GDM1 (cell line): ENCODE results near the gene RPL19.
"Not testable (repeated sequence)": the region's sequence is repeated elsewhere in the genome, so short reads cannot be mapped to it uniquely, and the experiment has no call there.

Experiments
- DNase-seq: peaks from one replicate; lab custom pipeline; 2025; lab: John Stamatoyannopoulos, UW

RPL19 gene

GRCh38 chr17:39200070-39200879, at the start of gene RPL19:
RPL19 (plus strand) TSS chr17:39200283; CDS start chr17:39200345, 62 bp downstream.
- peak; percentile 59 for DNase-seq

- DNase-seq, result no peak
These were observed 49.3 kb upstream of the RPL19 start for GRCh38 chr17:39150795-39151149.

DNA sequence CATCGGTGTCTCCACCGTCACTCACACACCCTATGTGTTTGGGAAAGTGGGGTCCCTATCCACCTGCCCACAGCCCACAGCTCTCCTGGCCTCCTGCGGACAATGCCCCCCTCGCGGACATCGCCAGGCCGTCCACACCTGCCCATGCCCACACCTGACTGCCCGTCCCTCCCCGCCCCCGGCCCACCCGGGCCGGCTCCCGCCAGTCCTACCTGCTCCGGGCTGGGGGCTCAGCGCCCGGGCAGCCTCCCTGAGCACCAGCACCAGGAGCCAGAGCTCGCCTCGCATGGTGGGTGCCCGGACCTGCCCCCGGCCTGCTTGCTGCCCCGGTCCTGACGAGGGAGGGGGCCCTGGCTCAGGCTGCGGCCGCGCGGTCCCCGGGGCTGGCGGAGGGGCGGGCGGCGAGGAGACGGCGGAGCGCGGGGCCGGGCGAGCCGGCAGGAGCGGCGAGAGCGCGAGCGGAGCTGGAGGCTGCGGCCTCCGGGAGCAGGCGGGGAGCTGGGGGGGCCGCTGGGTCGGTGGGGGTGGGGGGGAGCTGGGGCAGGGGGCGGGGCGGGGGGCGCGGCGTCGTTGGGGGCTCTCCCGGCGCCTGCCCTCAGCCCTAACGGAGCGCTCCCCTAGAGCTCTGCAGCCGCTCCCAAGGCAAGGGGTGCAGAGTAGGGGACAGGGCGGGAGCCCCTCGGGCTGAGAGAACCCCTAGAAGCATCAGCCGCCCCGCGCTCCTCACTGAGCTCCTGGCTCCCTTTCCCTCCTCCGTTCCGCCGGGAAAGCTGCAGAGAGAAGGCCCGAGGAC, 48.7 kb upstream of the RPL19 start, which contains the start of gene PLXDC1:
TSS of gene PLXDC1 (minus strand) at position 488 of the 793 bp plus-strand sequence. CDS start at position 288, 200 bp downstream.
- no peak for DNase-seq

DNA sequence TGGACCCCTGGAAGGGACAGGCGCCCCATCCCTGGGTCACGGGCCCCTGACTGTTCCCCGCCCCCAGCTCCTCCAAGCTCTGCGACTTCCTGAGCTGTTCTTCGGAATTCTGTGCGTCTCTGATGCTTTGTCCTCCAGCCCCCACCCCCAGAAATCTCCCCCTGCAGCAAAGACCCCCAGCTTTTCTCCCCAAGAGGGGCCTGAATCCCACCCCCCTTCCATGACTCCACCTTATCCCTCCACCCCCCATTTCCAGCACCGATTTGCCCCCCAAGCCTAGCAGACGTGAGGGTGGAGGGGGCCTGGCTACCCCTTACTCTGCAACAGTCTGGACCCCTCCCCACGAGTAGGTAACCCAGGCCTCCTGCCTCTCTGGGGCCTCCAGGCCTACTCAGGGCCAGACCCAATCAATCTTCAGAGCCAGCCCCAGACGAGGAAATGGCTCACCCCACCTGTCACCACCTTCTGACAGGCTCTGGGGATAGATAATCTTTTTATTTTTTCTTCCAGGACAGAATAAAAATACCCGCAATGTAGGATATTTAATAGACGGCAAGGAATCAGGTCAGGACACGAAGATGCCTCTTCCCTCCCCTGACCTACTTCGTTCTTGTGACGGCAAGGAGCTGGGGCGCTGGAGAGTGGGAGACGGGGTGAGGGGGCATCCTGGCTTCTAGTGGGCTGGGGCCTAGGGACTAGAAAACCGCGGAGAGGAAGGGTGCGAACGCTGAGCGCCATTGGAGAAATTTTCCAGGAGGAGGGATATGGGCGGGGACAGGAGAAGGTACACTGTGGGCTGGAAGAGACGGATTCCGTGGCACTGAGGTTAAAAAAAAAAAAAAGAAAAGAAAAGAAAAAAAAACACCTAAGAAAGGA, 47.9 kb upstream of the RPL19 start:
- DNase-seq, result no peak

GRCh38 chr17:39153599-39154051, 46.5 kb upstream of the RPL19 start:
- peak; percentile 63 for DNase-seq

GRCh38 chr17:39155654-39156053, 44.4 kb upstream of the RPL19 start:
- no peak for DNase-seq

GRCh38 chr17:39156491-39156890, 43.6 kb upstream of the RPL19 start:
- no peak for DNase-seq

- DNase-seq, result no peak
These were observed 41.5 kb upstream of the RPL19 start for GRCh38 chr17:39158623-39159022.

DNA sequence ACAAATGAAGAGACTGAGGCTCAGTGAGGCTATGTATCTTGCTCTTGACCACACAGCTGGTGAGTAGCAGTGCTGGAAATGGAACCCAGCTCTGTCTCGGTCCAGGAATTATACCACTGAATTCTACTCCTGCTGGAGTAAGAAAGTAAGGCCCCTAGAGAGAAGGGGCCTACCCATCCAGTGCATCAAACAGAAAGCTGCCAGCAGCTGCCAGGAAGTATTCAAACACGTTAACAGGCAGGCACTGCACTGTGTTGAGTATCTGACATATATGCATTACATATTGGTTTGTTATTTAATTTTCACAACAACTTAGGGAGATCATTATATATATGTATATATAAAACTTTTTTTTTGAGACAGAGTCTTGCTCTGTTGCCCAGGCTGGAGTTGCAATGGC, 38.1 kb upstream of the RPL19 start:
- DNase-seq, result no peak

DNA sequence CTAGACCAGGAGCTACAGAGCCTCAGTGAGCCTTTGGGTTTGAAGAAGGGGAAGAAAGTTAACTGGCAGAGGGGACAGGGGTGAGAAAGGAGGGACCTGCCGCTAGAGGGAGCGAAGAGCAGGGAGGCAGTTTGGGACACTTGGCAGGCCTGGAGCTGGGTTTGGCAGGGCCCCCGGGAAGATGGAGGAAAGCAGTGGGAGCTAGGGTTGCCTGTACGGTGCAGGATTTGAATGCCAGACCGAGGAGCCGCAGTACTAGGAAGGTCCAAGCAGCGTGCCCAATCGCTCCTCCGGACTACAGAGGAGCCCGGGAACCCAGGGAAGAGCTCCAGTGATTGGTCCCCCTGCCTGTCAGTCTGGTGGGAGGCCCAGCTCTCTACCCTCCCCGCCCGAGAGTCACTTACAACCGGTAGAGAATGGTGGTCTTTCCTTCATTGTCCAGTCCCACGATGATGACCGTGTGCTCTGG, 35.4 kb upstream of the RPL19 start:
- peak; percentile 78 for DNase-seq

- DNase-seq, result no peak
These were observed 34.8 kb upstream of the RPL19 start for GRCh38 chr17:39165178-39165840.

GRCh38 chr17:39165841-39166349, 34.2 kb upstream of the RPL19 start, which contains the start of gene ARL5C:
ARL5C (minus strand) TSS chr17:39166161; CDS start chr17:39165760, 401 bp downstream.
- DNase-seq, result no peak

- peak; percentile 45 for DNase-seq
These were observed 33.4 kb upstream of the RPL19 start for GRCh38 chr17:39166437-39167335.

GRCh38 chr17:39167476-39167875, 32.6 kb upstream of the RPL19 start:
- DNase-seq, result peak; percentile 88

DNA sequence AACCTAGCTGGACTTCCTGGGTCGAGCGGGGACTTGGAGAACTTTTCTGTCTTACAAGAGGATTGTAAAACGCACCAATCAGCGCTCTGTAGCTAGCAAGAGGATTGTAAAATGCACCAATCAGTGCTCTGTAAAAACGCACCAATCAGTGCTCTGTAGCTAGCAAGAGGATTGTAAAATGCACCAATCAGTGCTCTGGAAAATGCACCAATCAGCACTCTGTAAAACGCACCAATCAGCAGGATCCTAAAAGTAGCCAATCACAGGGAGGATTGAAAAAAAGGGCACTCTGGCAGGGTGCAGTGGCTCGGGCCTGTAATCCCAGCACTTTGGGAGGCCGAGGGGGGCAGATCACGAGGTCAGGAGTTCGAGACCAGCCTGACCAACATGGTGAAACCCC, 31.6 kb upstream of the RPL19 start:
- DNase-seq, result not testable (repeated sequence)

DNA sequence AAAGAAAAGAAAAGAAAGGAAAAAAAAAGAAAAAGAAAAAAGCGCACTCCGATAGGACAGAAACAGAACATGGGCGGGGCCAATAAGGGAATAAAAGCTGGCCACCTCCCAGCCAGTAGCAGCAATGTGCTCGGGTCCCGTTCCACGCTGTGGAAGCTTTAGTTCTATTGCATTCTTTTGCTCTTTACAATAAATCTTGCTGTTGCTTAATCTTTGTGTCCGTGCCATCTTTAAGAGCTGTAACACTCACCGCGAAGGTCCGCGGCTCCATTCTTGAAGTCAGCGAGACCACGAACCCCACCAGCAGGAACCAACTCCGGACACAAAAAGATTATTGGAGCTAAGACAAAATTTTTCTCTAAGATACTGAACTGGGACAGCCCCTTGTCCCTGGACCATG, 31.0 kb upstream of the RPL19 start:
- no peak for DNase-seq

DNA sequence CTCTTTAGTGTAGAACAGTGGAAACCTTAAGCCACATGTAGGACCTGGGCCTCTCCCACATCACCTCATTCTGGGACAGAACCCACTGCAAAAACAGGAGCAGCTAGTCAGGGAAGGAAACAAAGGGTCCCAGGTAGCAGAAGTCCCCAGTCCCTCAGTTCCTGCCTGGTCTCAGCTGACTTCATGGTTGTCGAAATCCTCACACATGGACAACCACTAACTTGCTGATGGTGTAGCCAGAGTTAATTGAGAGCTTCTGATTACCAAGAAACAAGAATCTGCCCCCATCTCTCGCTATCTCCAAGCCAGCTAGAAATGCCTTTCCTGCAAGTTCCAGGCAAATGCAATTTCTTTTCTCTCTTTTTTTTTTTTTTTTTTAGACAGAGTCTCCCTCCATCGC, 30.6 kb upstream of the RPL19 start:
- no peak for DNase-seq

GRCh38 chr17:39170109-39170508, 30.0 kb upstream of the RPL19 start:
- DNase-seq, result no peak

DNA sequence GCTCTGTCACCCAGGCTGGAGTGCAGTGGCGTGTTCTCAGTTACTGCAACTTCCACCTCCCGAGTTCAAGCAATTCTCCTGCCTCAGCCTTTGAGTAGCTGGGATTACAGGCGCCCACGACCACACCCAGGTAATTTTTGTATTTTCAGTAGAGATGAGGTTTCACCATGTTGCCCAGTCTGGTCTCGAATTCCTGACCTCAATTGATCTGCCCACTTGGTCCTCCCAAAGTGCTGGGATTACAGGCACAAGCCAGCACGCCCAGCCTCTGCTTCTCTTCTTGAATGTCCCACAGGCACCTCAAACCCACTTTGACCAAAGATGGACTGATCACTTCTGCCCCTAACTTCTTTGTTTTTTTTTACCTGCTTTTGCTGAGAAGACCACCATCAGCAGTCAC, 29.5 kb upstream of the RPL19 start:
- no peak for DNase-seq

DNA sequence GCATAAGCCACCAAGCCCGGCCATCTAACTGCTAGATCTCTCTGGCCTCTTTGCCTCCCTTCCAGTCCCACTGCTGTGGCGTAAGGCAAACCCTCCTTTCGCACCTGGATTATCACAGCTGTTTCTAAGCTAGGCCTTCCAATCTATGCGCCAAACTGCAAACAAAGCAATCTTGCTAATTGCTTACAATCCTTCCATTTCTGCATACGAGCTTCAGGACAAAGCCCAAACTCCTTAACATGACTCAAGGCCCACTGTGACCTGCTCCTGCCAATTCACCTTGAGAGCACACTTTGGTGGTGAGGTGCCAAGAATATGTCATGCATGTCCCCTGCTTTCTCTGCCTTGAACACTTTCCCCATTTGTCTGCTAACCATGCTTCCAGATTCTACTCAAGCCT, 28.1 kb upstream of the RPL19 start:
- DNase-seq, result no peak
